GM23338 (cell line): ENCODE data around the gene NEURL1. TPM values are rescaled to one million over a fixed set of nuclear protein-coding genes. Genes with fewer than 3 reads are reported as not detected.

ENCODE experiments used
- ATAC-seq: fragments of 200-7000 bp; cut with Tn5 transposase; 3 replicates; pipeline ENCODE4 v1.9.1; 2020
- DNase-seq: peaks from one replicate; pipeline ENCODE4 v3.0.0-alpha.2; 2015; ENCODE audit warnings: low spot score
- H2AFZ ChIP-seq: fragments of 200-600 bp; sonication (generic); 2 replicates; pipeline ENCODE4 v1.8.0; 2016; ENCODE audit warnings: antibody characterized with exemption, mild to moderate bottlenecking, moderate library complexity
- H3F3A ChIP-seq: fragments of 200-600 bp; sonication (generic); replicated peaks from 2 replicates; pipeline ENCODE4 v1.8.0; 2017; ENCODE audit warnings: antibody characterized with exemption, mixed run types, low read depth
- H3K27ac ChIP-seq: fragments of 200-600 bp; sonication (generic); 2 replicates; pipeline ENCODE4 v1.6.1; 2016; ENCODE audit warnings: low read depth
- H3K27me3 ChIP-seq: fragments of 200-600 bp; sonication (generic); 2 replicates; pipeline ENCODE4 v1.8.0; 2016; ENCODE audit warnings: mild to moderate bottlenecking, mixed run types, moderate library complexity; ENCODE audit not compliant: insufficient read depth
- H3K36me3 ChIP-seq: fragments of 200-600 bp; sonication (generic); 2 replicates; pipeline ENCODE4 v1.8.0; 2016; ENCODE audit warnings: mild to moderate bottlenecking; ENCODE audit not compliant: insufficient read depth
- H3K4me1 ChIP-seq: fragments of 200-600 bp; sonication (generic); 2 replicates; pipeline ENCODE4 v1.8.0; 2016; ENCODE audit warnings: mild to moderate bottlenecking, moderate library complexity; ENCODE audit not compliant: insufficient read depth
- H3K4me2 ChIP-seq: fragments of 200-600 bp; sonication (generic); 2 replicates; pipeline ENCODE4 v1.7.1; 2017; ENCODE audit warnings: mixed run types
- H3K4me3 ChIP-seq: fragments of 200-600 bp; sonication (generic); 2 replicates; pipeline ENCODE4 v1.6.1; 2016; ENCODE audit warnings: mixed run types
- H3K79me2 ChIP-seq: fragments of 200-600 bp; sonication (generic); replicated peaks from 2 replicates; pipeline ENCODE4 v1.8.0; 2017; ENCODE audit warnings: mild to moderate bottlenecking; ENCODE audit not compliant: insufficient read depth
- H3K9me2 ChIP-seq: fragments of 200-600 bp; sonication (generic); 2 replicates; pipeline ENCODE4 v1.8.0; 2017; ENCODE audit not compliant: insufficient read depth
- H4K20me1 ChIP-seq: fragments of 200-600 bp; sonication (generic); replicated peaks from 2 replicates; pipeline ENCODE4 v1.8.0; 2017; ENCODE audit warnings: mild to moderate bottlenecking; ENCODE audit not compliant: insufficient read depth
- H3K27ac Mint-ChIP-seq: 2 replicates; pipeline ENCODE4 v1.8.0; 2020; ENCODE audit warnings: inconsistent platforms, mild to moderate bottlenecking, moderate library complexity, mixed read lengths
- H3K27me3 Mint-ChIP-seq: 3 replicates; pipeline ENCODE4 v1.8.0; 2022; ENCODE audit warnings: low read depth, mild to moderate bottlenecking, moderate library complexity, mixed read lengths, inconsistent platforms; ENCODE audit not compliant: insufficient read depth, poor library complexity
- H3K36me3 Mint-ChIP-seq: 3 replicates; pipeline ENCODE4 v1.8.0; 2021; ENCODE audit warnings: low read depth, mild to moderate bottlenecking, inconsistent platforms, moderate library complexity, mixed read lengths
- H3K4me1 Mint-ChIP-seq: 3 replicates; pipeline ENCODE4 v1.8.0; 2020; ENCODE audit warnings: mild to moderate bottlenecking, inconsistent platforms, mixed read lengths
- H3K4me3 Mint-ChIP-seq: 3 replicates; pipeline ENCODE4 v1.8.0; 2021; ENCODE audit warnings: moderate library complexity, mild to moderate bottlenecking, inconsistent platforms, mixed read lengths
- H3K9me3 Mint-ChIP-seq: 3 replicates; pipeline ENCODE4 v1.8.0; 2020; ENCODE audit warnings: moderate library complexity, mild to moderate bottlenecking, inconsistent platforms, mixed read lengths
- CREB1 ChIP-seq: fragments of 250-450 bp; sonication (Bioruptor Pico); IDR thresholded peaks from 2 replicates; pipeline ENCODE4 v1.5.0; 2020; ENCODE audit warnings: low read depth, mild to moderate bottlenecking, moderate library complexity
- ETS1 ChIP-seq: IDR thresholded peaks from 2 replicates; pipeline ENCODE4 v1.6.1; 2016; ENCODE audit warnings: antibody characterized with exemption
- EZH2 ChIP-seq: fragments of 200-600 bp; sonication (generic); IDR thresholded peaks from one replicate; pipeline ENCODE4 v1.8.0; 2017; ENCODE audit warnings: antibody characterized with exemption, mild to moderate bottlenecking, low read depth; ENCODE audit not compliant: unreplicated experiment
- NANOG ChIP-seq: IDR thresholded peaks from 2 replicates; pipeline ENCODE4 v1.6.1; 2016; ENCODE audit warnings: antibody characterized with exemption, borderline replicate concordance
- POLR2AphosphoS5 ChIP-seq: IDR thresholded peaks from 2 replicates; pipeline ENCODE4 v1.6.1; 2016; ENCODE audit warnings: antibody characterized with exemption, low read depth
- REST ChIP-seq: IDR thresholded peaks from one replicate; pipeline ENCODE4 v1.6.1; 2018; ENCODE audit warnings: antibody characterized with exemption; ENCODE audit not compliant: unreplicated experiment
- STAT1 ChIP-seq: IDR thresholded peaks from one replicate; pipeline ENCODE4 v1.6.1; 2016; ENCODE audit warnings: antibody characterized with exemption; ENCODE audit not compliant: unreplicated experiment
- ZNF114 ChIP-seq: fragments of 250-450 bp; sonication (Bioruptor Pico); IDR thresholded peaks from 2 replicates; pipeline ENCODE4 v1.5.0; 2020; ENCODE audit warnings: mild to moderate bottlenecking, moderate library complexity
- ZNF331 ChIP-seq: fragments of 250-450 bp; sonication (Bioruptor Pico); IDR thresholded peaks from 2 replicates; pipeline ENCODE4 v1.5.0; 2020; ENCODE audit warnings: low read depth, mild to moderate bottlenecking, moderate library complexity
- polyA plus RNA-seq: library from polyadenylated mRNA; unstranded; fragments of >200 nt; fragmentation: Nextera tagmentation; extraction: Ambion mirVana; gene quantifications from 2 replicates; pipeline ENCODE4 v1.2.1, GENCODE V29; 2016
- total RNA-seq: library from RNA; depleted of rRNA; stranded (reverse); fragments of >200 nt; shearing (Covaris generic); gene quantifications from 2 replicates; pipeline ENCODE4 v1.2.3, GENCODE V29; 2014

NEURL1 gene
- total and polyA plus RNA-seq, 2 experiments from 2014 or later = 0.82 to 1.1 TPM

GRCh38 chr10:103617602-103618385 is 124.3 kb downstream of the NEURL1 start:
- Mint-ChIP-seq H3K9me3 (no peaks in the 10 kb centered on the region; the same call in 2 of the 3 replicates), H3K36me3 (peaks cover 4% of the 10 kb centered on the region; the same call in 2 of the 3 replicates), H3K27me3 (peaks cover 8% of the 10 kb centered on the region), H3K27ac (no peak overlapping the region), H3K4me1 (peaks cover 13% of the 10 kb centered on the region), H3K4me3 (no peak overlapping the region)
- TF ChIP-seq REST = no peak
- TF ChIP-seq ZNF331 (CRISPR knock-in tag) = no peak
- no peak for TF ChIP-seq NANOG
- TF ChIP-seq STAT1 = no peak
- TF ChIP-seq EZH2 = no peak
- Histone ChIP-seq H4K20me1 (no peaks in the 10 kb centered on the region), H3K4me3 (no peak overlapping the region), H3K27ac (no peak overlapping the region), H3K4me2 (no peak overlapping the region), H3K4me1 (no peaks in the 10 kb centered on the region), H3K36me3 (no peaks in the 10 kb centered on the region), H2AFZ (no peak overlapping the region), H3K9me2 (no peaks in the 10 kb centered on the region), H3F3A (no peaks in the 10 kb centered on the region), H3K79me2 (no peaks in the 10 kb centered on the region), H3K27me3 (no peaks in the 10 kb centered on the region)
- no peak for ATAC-seq
- no peak for DNase-seq

GRCh38 chr10:103618575-103619423 is 125.3 kb downstream of the NEURL1 start:
- no peak overlapping the region for H3K27ac Mint-ChIP-seq
- Histone ChIP-seq H3K79me2 (no peaks in the 10 kb centered on the region), H3K4me2 (no peak overlapping the region), H3K4me1 (no peaks in the 10 kb centered on the region), H3K36me3 (no peaks in the 10 kb centered on the region), H2AFZ (no peak overlapping the region), H3K27me3 (no peaks in the 10 kb centered on the region), H4K20me1 (no peaks in the 10 kb centered on the region), H3K27ac (no peak overlapping the region), H3K9me2 (no peaks in the 10 kb centered on the region), H3K4me3 (no peak overlapping the region), H3F3A (no peaks in the 10 kb centered on the region)
- peaks cover 13% of the 10 kb centered on the region for H3K4me1 Mint-ChIP-seq
- H3K9me3 Mint-ChIP-seq = no peaks in the 10 kb centered on the region; the same call in 2 of the 3 replicates
- H3K36me3 Mint-ChIP-seq = peaks cover 4% of the 10 kb centered on the region; the same call in 2 of the 3 replicates
- ATAC-seq (no peak), DNase-seq (no peak)
- no peak overlapping the region for H3K4me3 Mint-ChIP-seq
- H3K27me3 Mint-ChIP-seq = peaks cover 8% of the 10 kb centered on the region
- TF ChIP-seq ZNF114 (CRISPR knock-in tag) = no peak
- no peak for TF ChIP-seq ETS1
- no peak for TF ChIP-seq EZH2
- no peak for TF ChIP-seq CREB1 (CRISPR knock-in tag)
- TF ChIP-seq POLR2AphosphoS5 = no peak
